ENCODE results near the gene BMP10. TPM values are rescaled to one million over a fixed set of nuclear protein-coding genes. Genes with fewer than 3 reads are reported as not detected.

The BMP10 gene, protein sequence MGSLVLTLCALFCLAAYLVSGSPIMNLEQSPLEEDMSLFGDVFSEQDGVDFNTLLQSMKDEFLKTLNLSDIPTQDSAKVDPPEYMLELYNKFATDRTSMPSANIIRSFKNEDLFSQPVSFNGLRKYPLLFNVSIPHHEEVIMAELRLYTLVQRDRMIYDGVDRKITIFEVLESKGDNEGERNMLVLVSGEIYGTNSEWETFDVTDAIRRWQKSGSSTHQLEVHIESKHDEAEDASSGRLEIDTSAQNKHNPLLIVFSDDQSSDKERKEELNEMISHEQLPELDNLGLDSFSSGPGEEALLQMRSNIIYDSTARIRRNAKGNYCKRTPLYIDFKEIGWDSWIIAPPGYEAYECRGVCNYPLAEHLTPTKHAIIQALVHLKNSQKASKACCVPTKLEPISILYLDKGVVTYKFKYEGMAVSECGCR
- 0.09 TPM for polyA plus RNA-seq (2013)

- 100% methylated on average over 5 of the region's 6 CpGs for WGBS (ENCODE audit: insufficient coverage)
- Histone ChIP-seq H3K4me1 (ENCODE audit: control extremely low read depth in 1 of 4, control insufficient read depth in 4 of 4, insufficient read depth in 4 of 4, low read length in 3 of 4) (no peaks in the 10 kb centered on the region), H3K36me3 (ENCODE audit: control insufficient read depth in 4 of 4, insufficient read depth in 4 of 4, low read length in 3 of 4) (no peaks in the 10 kb centered on the region), H3K9me3 (ENCODE audit: control extremely low read depth in 1 of 5, control insufficient read depth in 4 of 5, insufficient read depth in 2 of 5, low read depth in 1 of 5, low read length in 4 of 5) (no peaks in the 10 kb centered on the region), H3K27me3 (replicated peaks in 2 of 5; ENCODE audit: control insufficient read depth in 4 of 5, insufficient read depth in 5 of 5, low read length in 4 of 5) (no peaks in the 10 kb centered on the region), H3K27ac (ENCODE audit: insufficient read depth in 1 of 2, low read depth in 1 of 2, low read length in 2 of 2, poor library complexity in 1 of 2, severe bottlenecking in 2 of 2) (no peak within 1 kb of the TSS), H3K4me3 (ENCODE audit: control insufficient read depth in 1 of 7, extremely low read depth in 1 of 7, insufficient read depth in 4 of 7, low read depth in 2 of 7, low read length in 6 of 7) (no peak within 1 kb of the TSS)
- CTCF ChIA-PET: interaction anchor here (1.1 to 1.9 kb wide), 2 partner anchors 17 to 36 kb away, joined by 3 to 4 read pairs; no protein-coding TSS in a partner anchor
- no peak for DNase-seq
- POLR2A ChIA-PET: no interaction called here
Observed at GRCh38 chr2:68871159-68871764, at the start of gene BMP10. BMP10 (minus strand) TSS chr2:68871397; CDS start chr2:68871358, 39 bp downstream.

DNA sequence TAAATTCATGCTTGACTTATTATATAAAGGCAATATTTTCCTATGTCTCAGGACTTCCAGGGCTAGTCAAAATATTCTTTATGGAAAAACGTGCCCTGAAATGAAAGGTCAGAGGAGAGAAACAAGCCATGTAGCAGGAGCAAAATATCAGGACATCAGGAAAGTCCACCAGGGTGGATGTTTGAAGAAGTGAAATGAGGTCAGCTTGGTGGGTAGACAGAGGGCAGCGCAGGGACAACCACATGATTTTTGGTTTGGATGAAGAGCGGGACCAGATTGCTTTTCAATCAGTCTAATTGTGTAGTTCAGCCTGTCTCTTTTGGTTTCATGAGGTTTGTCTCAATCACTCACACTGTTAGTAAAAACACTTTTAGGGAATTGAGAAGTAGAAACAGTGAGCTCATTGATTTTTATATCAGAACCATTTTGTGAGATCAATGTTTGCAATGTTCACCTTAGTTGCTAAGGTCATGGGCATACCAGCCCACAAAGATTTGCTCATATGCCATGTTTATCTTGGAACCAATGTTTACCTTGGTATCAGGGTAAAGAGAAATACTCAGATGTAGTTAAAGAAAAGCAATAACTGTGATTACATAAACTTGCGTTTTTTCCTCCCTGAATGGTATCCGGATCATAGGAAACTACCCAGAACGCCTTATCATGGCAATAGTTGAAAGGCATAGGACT, 49.4 kb upstream of the BMP10 start:
- no peaks in the 10 kb centered on the region for H3K27me3 ChIP-seq (replicated peaks in 2 of 5; ENCODE audit: control insufficient read depth in 4 of 5, insufficient read depth in 5 of 5, low read length in 4 of 5)
- POLR2A ChIA-PET: no interaction called here
- no peak overlapping the region for H3K27ac ChIP-seq (ENCODE audit: insufficient read depth in 1 of 2, low read depth in 1 of 2, low read length in 2 of 2, poor library complexity in 1 of 2, severe bottlenecking in 2 of 2)
- no peaks in the 10 kb centered on the region for H3K36me3 ChIP-seq (ENCODE audit: control insufficient read depth in 4 of 4, insufficient read depth in 4 of 4, low read length in 3 of 4)
- CTCF ChIA-PET: interaction anchor here (0.7 to 2.1 kb wide), 5 partner anchors 11 to 211 kb away, joined by 3 to 6 read pairs (median 3); no protein-coding TSS in a partner anchor
- no peak for DNase-seq
- 100% methylated on average over 4 of the region's 6 CpGs for WGBS (ENCODE audit: insufficient coverage)
- H3K4me1 ChIP-seq (ENCODE audit: control extremely low read depth in 1 of 4, control insufficient read depth in 4 of 4, insufficient read depth in 4 of 4, low read length in 3 of 4): peaks cover 0 to 7% (median 2%) of the 10 kb centered on the region in 4 experiments
- H3K9me3 ChIP-seq (ENCODE audit: control extremely low read depth in 1 of 5, control insufficient read depth in 4 of 5, insufficient read depth in 2 of 5, low read depth in 1 of 5, low read length in 4 of 5): no peaks in the 10 kb centered on the region
- H3K4me3 ChIP-seq (ENCODE audit: control insufficient read depth in 1 of 7, extremely low read depth in 1 of 7, insufficient read depth in 4 of 7, low read depth in 2 of 7, low read length in 6 of 7): no peak overlapping the region

- no peak for DNase-seq
- no peaks in the 10 kb centered on the region for H3K36me3 ChIP-seq (ENCODE audit: control insufficient read depth in 4 of 4, insufficient read depth in 4 of 4, low read length in 3 of 4)
- 98% methylated on average over 5 of the region's 7 CpGs for WGBS (ENCODE audit: insufficient coverage)
- H3K4me3 ChIP-seq (ENCODE audit: control insufficient read depth in 1 of 7, extremely low read depth in 1 of 7, insufficient read depth in 4 of 7, low read depth in 2 of 7, low read length in 6 of 7): no peak overlapping the region
- H3K27me3 ChIP-seq (replicated peaks in 2 of 5; ENCODE audit: control insufficient read depth in 4 of 5, insufficient read depth in 5 of 5, low read length in 4 of 5): no peaks in the 10 kb centered on the region
- H3K4me1 ChIP-seq (ENCODE audit: control extremely low read depth in 1 of 4, control insufficient read depth in 4 of 4, insufficient read depth in 4 of 4, low read length in 3 of 4): peaks cover 0 to 25% (median 11%) of the 10 kb centered on the region in 4 experiments
- no peaks in the 10 kb centered on the region for H3K9me3 ChIP-seq (ENCODE audit: control extremely low read depth in 1 of 5, control insufficient read depth in 4 of 5, insufficient read depth in 2 of 5, low read depth in 1 of 5, low read length in 4 of 5)
- CTCF ChIA-PET: interaction anchor here (0.9 to 2.1 kb wide), 5 partner anchors 9 to 209 kb away, joined by 3 to 6 read pairs (median 5); no protein-coding TSS in a partner anchor
- POLR2A ChIA-PET: interaction anchor here (0.5 kb wide), 1 partner anchor 144 kb away, joined by 3 read pairs; no protein-coding TSS in a partner anchor
- H3K27ac ChIP-seq (ENCODE audit: insufficient read depth in 1 of 2, low read depth in 1 of 2, low read length in 2 of 2, poor library complexity in 1 of 2, severe bottlenecking in 2 of 2): no peak overlapping the region
Observed at GRCh38 chr2:68918497-68918896, 47.3 kb upstream of the BMP10 start.

GRCh38 chr2:68917034-68917718, 46.0 kb upstream of the BMP10 start:
- POLR2A ChIA-PET: no interaction called here
- CTCF ChIA-PET: no interaction called here
- H3K4me1 ChIP-seq (ENCODE audit: control extremely low read depth in 1 of 4, control insufficient read depth in 4 of 4, insufficient read depth in 4 of 4, low read length in 3 of 4): peaks cover under 1 to 39% (median 24%) of the 10 kb centered on the region in 4 experiments
- H3K27me3 ChIP-seq (replicated peaks in 2 of 5; ENCODE audit: control insufficient read depth in 4 of 5, insufficient read depth in 5 of 5, low read length in 4 of 5): no peaks in the 10 kb centered on the region
- H3K9me3 ChIP-seq (ENCODE audit: control extremely low read depth in 1 of 5, control insufficient read depth in 4 of 5, insufficient read depth in 2 of 5, low read depth in 1 of 5, low read length in 4 of 5): no peaks in the 10 kb centered on the region
- WGBS (ENCODE audit: insufficient coverage): no CpG with 5 or more reads among the region's 3 CpGs
- H3K4me3 ChIP-seq (ENCODE audit: control insufficient read depth in 1 of 7, extremely low read depth in 1 of 7, insufficient read depth in 4 of 7, low read depth in 2 of 7, low read length in 6 of 7): no peak overlapping the region
- no peak overlapping the region for H3K27ac ChIP-seq (ENCODE audit: insufficient read depth in 1 of 2, low read depth in 1 of 2, low read length in 2 of 2, poor library complexity in 1 of 2, severe bottlenecking in 2 of 2)
- DNase-seq: peak in 1 of 3 donors; percentile 13
- H3K36me3 ChIP-seq (ENCODE audit: control insufficient read depth in 4 of 4, insufficient read depth in 4 of 4, low read length in 3 of 4): no peaks in the 10 kb centered on the region

- ChIA-PET POLR2A (no interaction called here), CTCF (interaction anchor here (1.2 to 1.4 kb wide), 2 partner anchors 9 to 141 kb away, joined by 3 to 5 read pairs; no protein-coding TSS in a partner anchor)
- peaks cover 3 to 48% (median 34%) of the 10 kb centered on the region in 4 experiments for H3K4me1 ChIP-seq (ENCODE audit: control extremely low read depth in 1 of 4, control insufficient read depth in 4 of 4, insufficient read depth in 4 of 4, low read length in 3 of 4)
- WGBS (ENCODE audit: insufficient coverage): 100% methylated on average over 1 of the region's 1 CpG
- no peak overlapping the region for H3K4me3 ChIP-seq (ENCODE audit: control insufficient read depth in 1 of 7, extremely low read depth in 1 of 7, insufficient read depth in 4 of 7, low read depth in 2 of 7, low read length in 6 of 7)
- H3K27ac ChIP-seq (ENCODE audit: insufficient read depth in 1 of 2, low read depth in 1 of 2, low read length in 2 of 2, poor library complexity in 1 of 2, severe bottlenecking in 2 of 2): no peak overlapping the region
- no peak for DNase-seq
- no peaks in the 10 kb centered on the region for H3K36me3 ChIP-seq (ENCODE audit: control insufficient read depth in 4 of 4, insufficient read depth in 4 of 4, low read length in 3 of 4)
- H3K9me3 ChIP-seq (ENCODE audit: control extremely low read depth in 1 of 5, control insufficient read depth in 4 of 5, insufficient read depth in 2 of 5, low read depth in 1 of 5, low read length in 4 of 5): no peaks in the 10 kb centered on the region
- no peaks in the 10 kb centered on the region for H3K27me3 ChIP-seq (replicated peaks in 2 of 5; ENCODE audit: control insufficient read depth in 4 of 5, insufficient read depth in 5 of 5, low read length in 4 of 5)
Observed at GRCh38 chr2:68916226-68916625, 45.0 kb upstream of the BMP10 start.

GRCh38 chr2:68915393-68915792, 44.2 kb upstream of the BMP10 start:
- H3K27ac ChIP-seq (ENCODE audit: insufficient read depth in 1 of 2, low read depth in 1 of 2, low read length in 2 of 2, poor library complexity in 1 of 2, severe bottlenecking in 2 of 2): no peak overlapping the region
- no peak overlapping the region for H3K4me3 ChIP-seq (ENCODE audit: control insufficient read depth in 1 of 7, extremely low read depth in 1 of 7, insufficient read depth in 4 of 7, low read depth in 2 of 7, low read length in 6 of 7)
- WGBS (ENCODE audit: insufficient coverage): 10% methylated on average over 4 of the region's 4 CpGs
- no peaks in the 10 kb centered on the region for H3K36me3 ChIP-seq (ENCODE audit: control insufficient read depth in 4 of 4, insufficient read depth in 4 of 4, low read length in 3 of 4)
- ChIA-PET POLR2A (no interaction called here), CTCF (interaction anchor here (0.6 to 2.9 kb wide), 7 partner anchors 10 to 328 kb away, joined by 3 to 6 read pairs (median 4); no protein-coding TSS in a partner anchor)
- peaks cover 3 to 53% (median 39%) of the 10 kb centered on the region in 4 experiments for H3K4me1 ChIP-seq (ENCODE audit: control extremely low read depth in 1 of 4, control insufficient read depth in 4 of 4, insufficient read depth in 4 of 4, low read length in 3 of 4)
- H3K9me3 ChIP-seq (ENCODE audit: control extremely low read depth in 1 of 5, control insufficient read depth in 4 of 5, insufficient read depth in 2 of 5, low read depth in 1 of 5, low read length in 4 of 5): no peaks in the 10 kb centered on the region
- peak; percentile 27 to 74 (median 60) for DNase-seq
- no peaks in the 10 kb centered on the region for H3K27me3 ChIP-seq (replicated peaks in 2 of 5; ENCODE audit: control insufficient read depth in 4 of 5, insufficient read depth in 5 of 5, low read length in 4 of 5)

Data from common myeloid progenitor, CD34-positive (primary cell).